Transverse colon (tissue), 4 donors: ENCODE data around the gene LTBR. TPM values are rescaled to one million over a fixed set of nuclear protein-coding genes. Genes with fewer than 3 reads are reported as not detected.

Experiments
- DNase-seq: peaks from one replicate; pipeline ENCODE4 v3.0.0-alpha.2; 2019
- H3K27ac ChIP-seq, 4 donors: fragments of 200-600 bp; sonication (generic); 2 replicates each; pipeline ENCODE4 v1.5.1; 2016 to 2018; ENCODE audit warnings: inconsistent platforms in 4 of 4
- H3K27me3 ChIP-seq: fragments of 200-600 bp; sonication (generic); 2 replicates; pipeline ENCODE4 v1.5.1; 2017; ENCODE audit warnings: inconsistent platforms
- H3K36me3 ChIP-seq, 4 donors: fragments of 200-600 bp; sonication (generic); 2 replicates each; pipeline ENCODE4 v1.5.1; 2017 to 2019; ENCODE audit warnings: inconsistent platforms in 4 of 4
- H3K4me1 ChIP-seq, 4 donors: fragments of 200-600 bp; sonication (generic); 2 replicates each; pipeline ENCODE4 v1.5.1; 2017 to 2020; ENCODE audit warnings: inconsistent platforms in 4 of 4
- H3K4me3 ChIP-seq, 4 donors: fragments of 200-600 bp; sonication (generic); 1 replicate in 1 of 4; 2 replicates in 3 of 4; pipeline versions ENCODE4 v1.5.1 to v1.6.1; 2017 to 2019; ENCODE audit warnings: inconsistent platforms in 4 of 4
- H3K9me3 ChIP-seq, 2 donors: fragments of 200-600 bp; sonication (generic); 2 replicates each; pipeline ENCODE4 v1.5.1; 2017 to 2019; ENCODE audit warnings: inconsistent platforms in 2 of 2
- EP300 ChIP-seq: sonication (generic); formaldehyde crosslinking; IDR thresholded peaks from one replicate; pipeline ENCODE4 v1.6.1; 2017; ENCODE audit warnings: antibody characterized with exemption, low read depth
- POLR2A ChIP-seq: fragments of 450-650 bp; IDR thresholded peaks from one replicate; pipeline ENCODE4 v1.6.1; 2016; ENCODE audit warnings: antibody characterized with exemption, mild to moderate bottlenecking, moderate library complexity
- POLR2AphosphoS5 ChIP-seq, 3 donors: sonication (generic); formaldehyde crosslinking; IDR thresholded peaks; one replicate each; pipeline ENCODE4 v1.6.1; 2016; ENCODE audit warnings: antibody characterized with exemption in 3 of 3
- WGBS, 2 donors: methylation state at CpG; one replicate each; pipeline ENCODE4 v1.1.5; 2018; ENCODE audit warnings: low coverage in 1 of 2; 5-methylcytosine and 5-hydroxymethylcytosine counted together
- in situ Hi-C, 4 donors: fragments of 200-750 bp; cut with MboI; loops; one replicate each; pipeline versions ENCODE4 v1.15.0 to v1.15.1; 2017; ENCODE audit warnings: low sequenced_read_pairs in 3 of 4, low pct_ligation_motif_present in 1 of 4, low pct_unique_long_range_greater_than_20kb in 1 of 4
- intact Hi-C: fragments of 100-400 bp; cut with DNase I; formaldehyde crosslinking; loops from one replicate; pipeline ENCODE4 v1.15.1; 2023; ENCODE audit warnings: low total_unique reads
- total RNA-seq, 4 donors: library from RNA; depleted of rRNA; stranded (reverse); fragments of >200 nt; gene quantifications; one replicate each; pipeline ENCODE4 v1.1.0, GENCODE V29; 2016
- TF ChIP-seq, protein P1 (sequence below), 5 experiments: fragments of 200-600 bp in 3 of 5; fragments of 450-650 bp in 2 of 5; sonication (generic) in 3 of 5; IDR thresholded peaks; 1 replicate in 2 of 5; 2 replicates in 3 of 5; pipeline ENCODE4 v1.5.1; 2016 to 2017; ENCODE audit warnings: antibody characterized with exemption in 5 of 5, inconsistent platforms in 3 of 5, mild to moderate bottlenecking in 2 of 5, moderate library complexity in 1 of 5

LTBR gene
- total RNA-seq, 4 donors from 2014 or later = 148 to 367 (median 208) TPM

DNA sequence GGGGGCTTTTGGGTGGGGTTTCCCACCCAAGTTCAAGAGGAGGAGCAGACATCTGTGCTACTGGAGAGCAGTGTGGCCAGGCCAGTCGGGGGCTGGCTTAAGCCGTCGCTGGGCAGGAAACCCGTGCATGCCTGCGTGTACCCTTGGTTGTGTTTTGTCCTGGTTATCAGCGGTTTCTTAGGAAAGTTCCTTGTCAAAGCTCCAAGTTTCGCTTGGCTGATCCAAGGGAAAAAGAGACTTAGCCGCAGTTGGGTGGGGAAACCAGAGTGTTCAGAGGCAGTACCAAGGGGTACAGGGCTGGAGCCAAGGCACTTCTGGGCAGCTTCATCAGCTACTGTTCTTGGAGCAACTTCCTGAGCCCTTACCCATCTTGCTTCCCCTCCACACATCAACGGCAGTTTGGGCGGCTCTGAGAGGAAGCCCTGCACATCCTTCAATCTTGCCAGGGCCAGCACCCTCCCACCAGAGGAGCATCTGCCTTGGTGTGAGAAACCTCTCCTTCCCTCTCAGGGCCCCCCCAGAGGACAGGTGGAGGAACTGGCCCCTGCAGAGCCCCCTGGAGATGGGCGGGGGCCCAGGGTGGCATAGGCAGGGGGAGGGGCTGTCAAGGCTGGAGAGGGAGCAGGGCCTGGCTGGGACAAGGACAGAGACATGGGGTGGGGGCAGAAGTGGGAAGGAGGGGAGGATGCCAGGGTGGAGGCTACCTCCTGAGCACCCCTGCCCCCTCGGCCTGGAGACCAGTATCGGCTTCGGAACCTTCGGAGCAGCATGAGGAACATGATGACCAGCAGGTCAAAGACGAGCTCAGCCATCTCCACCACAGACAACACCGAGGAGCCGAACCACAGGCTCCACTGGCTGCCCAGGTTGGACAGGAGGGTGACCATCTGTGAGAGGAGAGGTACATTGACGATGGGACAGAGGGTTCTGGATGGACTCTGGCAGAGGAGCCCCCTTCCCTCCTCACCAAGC is 36.3 kb upstream of the LTBR start:
- no peak for DNase-seq
- in situ Hi-C loops = loop anchor here in 2 of 4 donors (25.0 kb wide), 2 partner anchors 115 to 190 kb away; partner anchors contain the start of genes TAPBPL (in 2 of the 2), VAMP1 (in 2 of the 2) and GAPDH (in 1 of the 2)
- no peaks in the 10 kb centered on the region for H3K36me3 ChIP-seq
- H3K27me3 ChIP-seq = no peaks in the 10 kb centered on the region
- peak overlapping the region; percentile 63 to 98 (median 69) for H3K27ac ChIP-seq
- no peak overlapping the region for H3K4me3 ChIP-seq
- 60 to 74% methylated on average over 3 to 18 of the region's 19 CpGs for WGBS, 2 donors
- no peaks in the 10 kb centered on the region for H3K9me3 ChIP-seq
- peaks cover 4 to 35% (median 17%) of the 10 kb centered on the region in 4 donors for H3K4me1 ChIP-seq
- peak in 2 of 3 donors; percentile 25 to 40 for TF ChIP-seq POLR2AphosphoS5 (IDR thresholded peaks at IDR 0.05)
- TF ChIP-seq, protein P1, sequence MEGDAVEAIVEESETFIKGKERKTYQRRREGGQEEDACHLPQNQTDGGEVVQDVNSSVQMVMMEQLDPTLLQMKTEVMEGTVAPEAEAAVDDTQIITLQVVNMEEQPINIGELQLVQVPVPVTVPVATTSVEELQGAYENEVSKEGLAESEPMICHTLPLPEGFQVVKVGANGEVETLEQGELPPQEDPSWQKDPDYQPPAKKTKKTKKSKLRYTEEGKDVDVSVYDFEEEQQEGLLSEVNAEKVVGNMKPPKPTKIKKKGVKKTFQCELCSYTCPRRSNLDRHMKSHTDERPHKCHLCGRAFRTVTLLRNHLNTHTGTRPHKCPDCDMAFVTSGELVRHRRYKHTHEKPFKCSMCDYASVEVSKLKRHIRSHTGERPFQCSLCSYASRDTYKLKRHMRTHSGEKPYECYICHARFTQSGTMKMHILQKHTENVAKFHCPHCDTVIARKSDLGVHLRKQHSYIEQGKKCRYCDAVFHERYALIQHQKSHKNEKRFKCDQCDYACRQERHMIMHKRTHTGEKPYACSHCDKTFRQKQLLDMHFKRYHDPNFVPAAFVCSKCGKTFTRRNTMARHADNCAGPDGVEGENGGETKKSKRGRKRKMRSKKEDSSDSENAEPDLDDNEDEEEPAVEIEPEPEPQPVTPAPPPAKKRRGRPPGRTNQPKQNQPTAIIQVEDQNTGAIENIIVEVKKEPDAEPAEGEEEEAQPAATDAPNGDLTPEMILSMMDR (IDR thresholded peaks at IDR 0.05) = no peak
- intact Hi-C loops = no loop called here

DNA sequence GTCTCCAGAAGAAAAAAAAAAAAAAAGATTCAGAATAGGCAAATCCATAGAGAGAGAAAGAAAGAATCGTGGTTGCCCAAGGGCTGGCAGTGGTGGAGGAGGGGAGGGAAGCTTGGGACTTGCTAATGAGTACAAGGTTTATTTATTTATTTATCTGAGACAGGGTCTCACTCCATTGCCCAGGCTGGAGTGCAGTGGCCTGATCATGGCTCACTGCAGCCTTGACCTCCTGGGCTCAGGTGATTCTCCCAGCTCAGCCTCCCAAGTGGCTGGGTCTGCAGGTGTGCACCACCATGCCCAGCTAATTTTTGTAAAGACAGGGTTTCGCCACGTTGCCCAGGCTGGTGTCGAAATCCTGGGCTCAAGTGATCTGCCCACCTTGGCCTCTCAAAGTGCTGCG is 32.3 kb upstream of the LTBR start:
- intact Hi-C loops (no loop called here), in situ Hi-C loops (no loop called here)
- Histone ChIP-seq H3K4me3 (no peak overlapping the region), H3K4me1 (peaks cover 0 to 16% (median 0%) of the 10 kb centered on the region in 4 donors), H3K36me3 (no peaks in the 10 kb centered on the region), H3K27me3 (no peaks in the 10 kb centered on the region), H3K27ac (peak overlapping the region in 2 of 4 donors; percentile 54 to 72), H3K9me3 (no peaks in the 10 kb centered on the region)
- TF ChIP-seq, protein P1 (IDR thresholded peaks at IDR 0.05) = no peak
- TF ChIP-seq EP300 (no peak), POLR2AphosphoS5 (IDR thresholded peaks at IDR 0.05) (no peak), POLR2A (no peak)
- no peak for DNase-seq
- WGBS, 2 donors = 78 to 100% methylated on average over 1 to 5 of the region's 5 CpGs

DNA sequence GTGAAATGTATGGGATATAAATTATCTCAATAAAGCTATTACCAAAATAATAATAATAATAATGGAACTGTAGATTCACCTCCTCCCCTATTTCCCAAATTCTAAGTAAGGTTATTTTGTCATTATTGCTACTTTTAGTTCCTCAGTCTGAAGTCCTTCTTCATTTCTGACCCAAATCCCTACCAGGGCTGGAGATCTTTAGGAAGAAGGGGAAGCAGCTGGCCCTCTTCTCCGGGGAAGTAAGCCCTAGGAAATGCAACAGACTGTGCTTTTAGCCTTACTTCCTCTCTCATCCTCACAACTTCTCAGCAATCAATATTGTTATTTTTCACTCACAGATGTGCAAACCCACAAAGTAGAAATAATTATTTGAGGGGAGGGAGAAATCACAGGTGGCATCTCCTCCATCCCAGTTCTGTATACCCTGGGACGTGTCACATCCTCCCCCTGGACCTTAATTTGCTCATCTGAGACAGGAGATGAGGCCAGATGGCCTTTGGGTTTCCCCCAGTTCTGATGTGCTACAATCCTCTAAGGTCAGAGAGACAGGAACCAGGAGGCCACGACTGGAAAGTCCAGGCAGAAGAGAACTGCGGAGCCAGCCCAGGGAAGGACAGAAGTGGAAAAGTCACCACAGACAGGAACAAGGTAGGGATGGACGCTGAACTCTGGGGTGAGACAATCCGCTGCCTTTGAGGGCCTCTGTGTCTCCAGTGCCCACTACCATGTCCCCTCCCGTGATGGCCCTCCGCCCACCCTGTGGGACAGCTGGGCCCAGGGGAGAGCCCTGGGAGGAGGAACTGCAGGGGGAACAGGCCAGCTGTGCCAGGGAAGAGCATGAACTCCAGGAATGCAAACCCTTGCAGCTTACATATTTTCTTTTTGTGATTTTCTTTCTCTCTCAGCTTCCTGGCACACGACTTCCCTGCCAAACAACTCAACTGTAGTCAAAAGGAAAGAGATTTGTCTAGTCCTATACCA is 31.5 kb upstream of the LTBR start:
- Histone ChIP-seq H3K27me3 (no peaks in the 10 kb centered on the region), H3K36me3 (no peaks in the 10 kb centered on the region), H3K27ac (peak overlapping the region; percentile 45 to 72 (median 52)), H3K4me3 (no peak overlapping the region), H3K9me3 (no peaks in the 10 kb centered on the region), H3K4me1 (peaks cover 0 to 13% (median 0%) of the 10 kb centered on the region in 4 donors)
- intact Hi-C loops = no loop called here
- TF ChIP-seq, protein P1 (IDR thresholded peaks at IDR 0.05) = no peak
- TF ChIP-seq POLR2AphosphoS5 (IDR thresholded peaks at IDR 0.05) (no peak), EP300 (no peak), POLR2A (no peak)
- WGBS, 2 donors = 60 to 67% methylated on average over 2 to 9 of the region's 9 CpGs
- no peak for DNase-seq
- in situ Hi-C loops = no loop called here
